ENCODE results near the gene BRD8. TPM values are rescaled to one million over a fixed set of nuclear protein-coding genes. Genes with fewer than 3 reads are reported as not detected.

The BRD8 gene
- total and polyA plus RNA-seq, 2 experiments from 2014 or later, result 45.8 to 117 TPM

- Histone ChIP-seq H3F3A (replicated peaks; ENCODE audit: low read depth) (peaks cover 13% of the 10 kb centered on the region), H3K9me2 (ENCODE audit: insufficient read depth) (no peaks in the 10 kb centered on the region), H3K27ac (ENCODE audit: low read depth) (no peak overlapping the region), H4K20me1 (replicated peaks; ENCODE audit: insufficient read depth) (peaks cover 3% of the 10 kb centered on the region; the same call in 1 of the 2 replicates), H3K4me2 (no peak overlapping the region), H3K27me3 (ENCODE audit: insufficient read depth) (peaks cover 94% of the 10 kb centered on the region), H3K4me3 (no peak overlapping the region), H3K36me3 (ENCODE audit: insufficient read depth) (no peaks in the 10 kb centered on the region), H3K4me1 (ENCODE audit: insufficient read depth) (peaks cover 46% of the 10 kb centered on the region), H2AFZ (no peak overlapping the region), H3K79me2 (replicated peaks; ENCODE audit: insufficient read depth) (no peaks in the 10 kb centered on the region)
- no peak overlapping the region for H3K4me3 Mint-ChIP-seq
- ATAC-seq (no peak), DNase-seq (ENCODE audit: low spot score) (no peak)
- TF ChIP-seq ZNF114 (CRISPR knock-in tag; IDR thresholded peaks at IDR 0.05) (no peak), STAT1 (IDR thresholded peaks at IDR 0.05; ENCODE audit: unreplicated experiment) (no peak)
- peaks cover 56% of the 10 kb centered on the region for H3K4me1 Mint-ChIP-seq
- peaks cover 4% of the 10 kb centered on the region; the same call in 1 of the 3 replicates for H3K9me3 Mint-ChIP-seq
- no peak overlapping the region for H3K27ac Mint-ChIP-seq
- H3K36me3 Mint-ChIP-seq (ENCODE audit: low read depth), result no peaks in the 10 kb centered on the region; the same call in 2 of the 3 replicates
- peaks cover 88% of the 10 kb centered on the region for H3K27me3 Mint-ChIP-seq (ENCODE audit: insufficient read depth, low read depth, poor library complexity)
Measured at GRCh38 chr5:138096997-138097828, 81.2 kb downstream of the BRD8 start.

GRCh38 chr5:138096363-138096762 is 82.1 kb downstream of the BRD8 start:
- no peak overlapping the region for H3K27ac Mint-ChIP-seq
- Histone ChIP-seq H2AFZ (no peak overlapping the region), H3F3A (replicated peaks; ENCODE audit: low read depth) (peaks cover 13% of the 10 kb centered on the region), H3K4me2 (peak overlapping the region; percentile 67; the same call in 1 of the 2 replicates), H3K4me3 (0 out of 2 replicates have a peak overlapping the region, but pooled peaks have one; percentile 3), H3K4me1 (ENCODE audit: insufficient read depth) (peaks cover 50% of the 10 kb centered on the region), H4K20me1 (replicated peaks; ENCODE audit: insufficient read depth) (peaks cover 3% of the 10 kb centered on the region; the same call in 1 of the 2 replicates), H3K27me3 (ENCODE audit: insufficient read depth) (peaks cover 94% of the 10 kb centered on the region), H3K27ac (ENCODE audit: low read depth) (no peak overlapping the region), H3K9me2 (ENCODE audit: insufficient read depth) (no peaks in the 10 kb centered on the region), H3K36me3 (ENCODE audit: insufficient read depth) (no peaks in the 10 kb centered on the region), H3K79me2 (replicated peaks; ENCODE audit: insufficient read depth) (no peaks in the 10 kb centered on the region)
- peaks cover 4% of the 10 kb centered on the region; the same call in 1 of the 3 replicates for H3K9me3 Mint-ChIP-seq
- H3K36me3 Mint-ChIP-seq (ENCODE audit: low read depth), result no peaks in the 10 kb centered on the region; the same call in 2 of the 3 replicates
- peaks cover 88% of the 10 kb centered on the region for H3K27me3 Mint-ChIP-seq (ENCODE audit: insufficient read depth, low read depth, poor library complexity)
- no peak for ATAC-seq
- TF ChIP-seq ZNF462 (CRISPR knock-in tag; IDR thresholded peaks at IDR 0.05) (no peak), REST (IDR thresholded peaks at IDR 0.05; ENCODE audit: unreplicated experiment) (no peak), POLR2AphosphoS5 (IDR thresholded peaks at IDR 0.05; ENCODE audit: low read depth) (no peak), ZNF331 (CRISPR knock-in tag; IDR thresholded peaks at IDR 0.05; ENCODE audit: low read depth) (no peak)
- H3K4me1 Mint-ChIP-seq, result peaks cover 60% of the 10 kb centered on the region
- no peak for DNase-seq (ENCODE audit: low spot score)
- H3K4me3 Mint-ChIP-seq, result no peak overlapping the region; the same call in 2 of the 3 replicates
